Lower leg skin (tissue), 3 donors: ENCODE results near the gene PSRC1.

Experiments
- POLR2A ChIP-seq, 2 donors: fragments of 450-650 bp; IDR thresholded peaks; one replicate each; pipeline ENCODE4 v1.6.1; 2016 to 2017; ENCODE audit warnings: antibody characterized with exemption in 2 of 2, mild to moderate bottlenecking in 1 of 2, moderate library complexity in 1 of 2
- TF ChIP-seq, protein P1 (sequence below), 3 donors: fragments of 450-650 bp; IDR thresholded peaks; one replicate each; pipeline ENCODE4 v1.5.1; 2016; ENCODE audit warnings: antibody characterized with exemption in 3 of 3, mild to moderate bottlenecking in 3 of 3, moderate library complexity in 2 of 3

DNA sequence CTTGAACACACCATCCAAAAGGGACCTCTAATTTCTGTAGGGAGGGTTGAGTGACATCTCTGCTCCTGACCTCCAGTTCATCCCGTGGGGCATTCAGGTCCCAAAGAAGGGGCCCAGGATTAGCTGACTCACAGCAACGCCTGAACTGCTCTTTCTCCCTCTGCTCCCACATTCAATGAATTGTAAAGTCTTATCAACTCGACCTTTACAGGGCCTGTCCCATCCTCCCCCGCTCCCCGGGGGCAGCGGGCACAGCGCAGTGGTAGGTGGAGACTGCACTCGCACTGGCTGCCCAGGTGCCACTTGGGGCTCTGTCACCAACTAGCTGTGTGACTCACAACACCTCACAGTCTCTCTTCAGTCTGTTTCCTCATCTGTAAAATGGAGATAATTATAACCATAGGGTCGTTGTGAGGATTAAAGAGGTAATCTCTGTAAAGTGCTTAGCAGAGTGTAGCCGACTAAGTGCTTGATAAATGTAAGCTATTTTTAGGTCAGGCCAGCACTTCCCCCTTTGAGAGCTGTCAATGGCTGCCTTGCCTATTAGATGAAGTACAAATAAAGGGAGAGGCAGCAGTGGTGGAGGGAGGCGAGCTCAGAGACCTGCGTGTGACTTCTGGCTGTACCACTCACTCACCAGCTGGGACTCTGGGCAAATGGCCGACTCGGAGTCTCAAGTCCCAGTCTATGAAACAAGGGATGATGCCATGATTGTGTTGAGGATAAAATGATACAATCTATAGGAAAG, 24.5 kb upstream of the PSRC1 start:
- TF ChIP-seq, protein P1, sequence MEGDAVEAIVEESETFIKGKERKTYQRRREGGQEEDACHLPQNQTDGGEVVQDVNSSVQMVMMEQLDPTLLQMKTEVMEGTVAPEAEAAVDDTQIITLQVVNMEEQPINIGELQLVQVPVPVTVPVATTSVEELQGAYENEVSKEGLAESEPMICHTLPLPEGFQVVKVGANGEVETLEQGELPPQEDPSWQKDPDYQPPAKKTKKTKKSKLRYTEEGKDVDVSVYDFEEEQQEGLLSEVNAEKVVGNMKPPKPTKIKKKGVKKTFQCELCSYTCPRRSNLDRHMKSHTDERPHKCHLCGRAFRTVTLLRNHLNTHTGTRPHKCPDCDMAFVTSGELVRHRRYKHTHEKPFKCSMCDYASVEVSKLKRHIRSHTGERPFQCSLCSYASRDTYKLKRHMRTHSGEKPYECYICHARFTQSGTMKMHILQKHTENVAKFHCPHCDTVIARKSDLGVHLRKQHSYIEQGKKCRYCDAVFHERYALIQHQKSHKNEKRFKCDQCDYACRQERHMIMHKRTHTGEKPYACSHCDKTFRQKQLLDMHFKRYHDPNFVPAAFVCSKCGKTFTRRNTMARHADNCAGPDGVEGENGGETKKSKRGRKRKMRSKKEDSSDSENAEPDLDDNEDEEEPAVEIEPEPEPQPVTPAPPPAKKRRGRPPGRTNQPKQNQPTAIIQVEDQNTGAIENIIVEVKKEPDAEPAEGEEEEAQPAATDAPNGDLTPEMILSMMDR (IDR thresholded peaks at IDR 0.05), result no peak
- no peak for TF ChIP-seq POLR2A (IDR thresholded peaks at IDR 0.05)
